ENCODE data around the gene SRCAP.

SRCAP gene

DNA sequence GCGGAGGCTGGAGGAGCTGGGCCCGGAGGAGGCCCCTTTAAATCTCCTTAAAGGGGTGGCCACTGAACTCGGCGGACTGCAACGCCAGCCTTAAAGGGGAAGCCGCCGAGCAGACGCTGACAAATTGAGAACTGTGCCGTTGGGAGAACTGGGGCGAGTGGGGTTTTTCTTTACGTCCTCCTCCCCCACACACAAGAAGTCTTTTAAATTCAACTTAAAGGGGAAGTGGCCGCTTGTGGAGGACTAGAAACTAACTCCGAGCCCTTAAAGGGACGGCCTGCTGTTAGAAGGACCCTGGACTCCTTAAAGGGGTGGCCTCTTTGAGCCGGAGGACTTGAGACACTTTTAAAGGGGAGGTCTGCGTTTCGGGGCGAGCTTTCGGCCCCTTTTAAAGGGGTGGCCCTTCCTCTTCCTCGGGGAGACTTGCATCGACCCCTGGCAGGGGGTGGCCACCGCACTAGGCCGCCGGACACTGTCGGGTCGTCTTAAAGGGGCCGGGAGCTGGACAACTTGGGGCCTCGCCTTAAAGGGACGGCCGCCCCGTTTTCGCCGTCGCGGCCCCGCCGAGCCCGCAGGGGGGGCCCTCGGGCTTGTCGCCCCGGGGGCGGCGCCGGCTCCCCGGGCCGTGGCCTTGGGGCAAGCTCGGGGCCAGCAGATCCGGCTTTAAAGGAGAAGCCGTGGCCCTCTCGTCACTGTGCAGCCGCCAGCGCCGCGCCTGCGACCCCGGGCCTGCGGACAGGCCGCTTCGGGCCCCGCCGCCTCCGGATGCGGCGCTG, 40.1 kb upstream of the SRCAP start:
- TF ChIP-seq ZNF274 (IDR thresholded peaks at IDR 0.05; ENCODE audit: low read depth, low read length) = no peak
- H3K4me3 ChIP-seq (ENCODE audit: low read length) = peak overlapping the region; percentile 63

DNA sequence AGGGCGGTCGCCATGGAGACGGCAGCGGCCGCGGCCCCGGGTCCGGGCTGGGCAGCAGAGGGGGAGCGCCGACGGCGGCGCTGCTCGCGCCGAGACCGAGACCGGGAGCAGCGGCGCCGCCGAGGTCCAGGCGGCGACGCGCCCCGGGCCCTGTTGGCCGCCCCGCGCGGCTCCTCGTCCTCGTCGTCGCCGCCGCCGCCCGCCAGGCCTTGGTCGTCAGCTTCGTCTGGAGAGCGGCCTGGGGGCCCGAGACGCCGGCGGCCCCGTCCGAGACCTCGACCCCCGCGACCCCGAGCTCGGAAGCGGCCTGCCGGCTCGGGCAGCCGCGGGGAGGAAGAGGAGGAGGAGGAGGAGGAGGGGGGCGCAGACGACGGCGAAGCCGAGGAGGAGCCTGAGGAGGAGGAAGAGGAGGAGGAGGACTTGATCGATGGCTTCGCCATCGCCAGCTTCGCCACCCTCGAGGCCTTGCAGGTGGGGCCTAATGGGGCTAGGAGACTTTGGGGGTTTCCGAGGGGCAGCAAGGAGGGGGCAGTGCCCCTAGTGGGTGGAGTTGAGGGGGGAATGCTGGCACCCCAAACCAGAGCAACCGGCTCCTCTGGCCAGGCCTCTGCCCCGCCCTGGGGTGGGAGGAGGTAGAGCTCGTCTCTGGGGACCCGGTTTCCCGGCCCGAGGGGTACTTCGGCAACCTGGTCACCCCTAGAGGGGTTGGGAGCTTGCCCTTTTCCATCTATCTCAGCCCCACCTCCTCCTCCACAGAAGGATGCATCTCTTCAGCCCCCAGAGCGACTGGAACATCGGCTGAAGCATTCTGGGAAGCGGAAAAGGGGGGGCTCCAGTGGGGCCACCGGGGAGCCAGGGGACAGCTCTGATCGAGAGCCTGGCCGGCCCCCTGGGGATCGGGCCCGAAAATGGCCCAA, 39.2 kb upstream of the SRCAP start:
- H3K4me3 ChIP-seq (ENCODE audit: low read length) = peak overlapping the region; percentile 63
- TF ChIP-seq ZNF274 (IDR thresholded peaks at IDR 0.05; ENCODE audit: low read depth, low read length) = no peak

DNA sequence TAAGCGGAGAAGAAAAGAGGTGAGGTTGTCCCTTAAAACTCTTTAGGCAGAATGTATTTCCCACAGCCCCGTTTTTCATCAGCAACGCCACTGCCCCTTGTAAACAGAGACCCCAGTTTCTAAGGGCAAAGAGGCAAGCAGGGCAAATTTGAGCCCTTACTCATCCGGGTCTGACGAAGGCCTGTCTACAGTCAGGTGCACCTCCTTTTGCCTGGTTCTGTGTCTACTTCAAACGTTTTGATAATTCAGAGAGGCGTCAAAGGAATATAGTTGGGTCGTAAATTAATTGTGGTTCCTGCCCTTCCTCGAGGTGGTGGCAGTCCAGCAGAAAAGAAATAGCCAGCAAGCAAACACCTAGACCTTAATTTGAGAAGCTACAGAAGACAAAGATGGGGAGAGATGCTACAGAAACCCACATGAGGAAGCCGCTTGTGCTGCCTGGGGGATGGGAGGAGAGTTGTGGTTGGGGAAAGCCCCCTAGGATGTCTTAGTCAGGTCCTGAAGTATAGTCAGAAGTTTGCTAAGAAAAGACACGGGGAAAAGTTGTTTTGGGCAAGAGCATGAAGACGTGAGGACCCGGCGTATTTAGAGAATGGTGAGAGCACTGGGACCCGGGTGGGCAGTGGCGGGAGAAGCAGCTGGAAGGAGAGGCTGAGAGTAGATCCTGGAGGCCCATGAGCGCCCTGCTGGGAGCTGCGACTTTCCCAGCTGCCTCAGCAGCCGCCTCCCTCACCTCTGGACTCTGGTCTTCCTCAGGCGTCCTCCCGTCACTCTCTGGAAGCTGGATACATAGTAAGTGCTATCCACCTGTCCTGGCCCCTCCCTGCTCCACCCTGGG, 38.3 kb upstream of the SRCAP start:
- peak overlapping the region; percentile 63 for H3K4me3 ChIP-seq (ENCODE audit: low read length)
- TF ChIP-seq ZNF274 (IDR thresholded peaks at IDR 0.05; ENCODE audit: low read depth, low read length) = no peak

DNA sequence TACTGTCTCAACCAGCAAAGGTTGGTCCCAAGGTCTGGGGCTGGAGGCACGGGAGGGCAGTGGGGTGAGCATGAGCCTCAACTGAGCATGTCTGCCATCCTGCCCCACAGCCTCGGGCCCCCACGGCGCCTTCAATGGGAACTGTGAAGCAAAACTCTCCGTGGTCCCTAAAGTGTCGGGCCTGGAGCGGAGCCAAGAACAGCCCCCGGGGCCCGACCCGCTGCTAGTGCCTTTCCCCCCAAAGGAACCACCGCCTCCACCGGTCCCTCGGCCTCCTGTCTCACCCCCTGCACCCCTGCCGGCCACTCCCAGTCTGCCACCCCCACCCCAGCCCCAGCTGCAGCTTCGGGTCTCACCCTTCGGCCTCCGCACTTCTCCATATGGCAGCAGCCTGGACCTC, 36.5 kb upstream of the SRCAP start:
- no peak for TF ChIP-seq ZNF274 (IDR thresholded peaks at IDR 0.05; ENCODE audit: low read depth, low read length)

DNA sequence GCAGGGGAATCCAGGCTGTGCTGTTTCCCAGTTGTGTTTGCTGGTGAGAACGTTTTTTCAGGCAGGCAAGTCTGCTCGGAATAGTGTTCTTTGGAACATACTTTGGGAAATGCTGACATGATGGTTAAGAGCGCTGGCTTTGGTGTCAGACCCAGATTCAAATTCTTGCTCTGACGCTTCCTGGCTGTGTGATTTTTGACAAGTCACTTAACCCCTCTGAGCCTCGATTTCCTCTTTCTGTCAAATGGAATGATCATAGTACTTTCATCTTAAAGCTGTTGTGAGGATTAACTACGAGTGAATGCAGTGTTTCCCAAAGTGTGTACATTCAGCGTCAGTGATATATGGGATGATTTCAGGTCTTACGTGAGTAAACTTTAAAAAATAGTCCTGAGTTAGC, 35.9 kb upstream of the SRCAP start:
- H3K4me3 ChIP-seq (ENCODE audit: low read length) = no peak overlapping the region
- TF ChIP-seq ZNF274 (IDR thresholded peaks at IDR 0.05; ENCODE audit: low read depth, low read length) = no peak

More for the DNA sequence above, 36.5 kb upstream of the SRCAP start:
- no peak overlapping the region for H3K4me3 ChIP-seq (ENCODE audit: low read length)

DNA sequence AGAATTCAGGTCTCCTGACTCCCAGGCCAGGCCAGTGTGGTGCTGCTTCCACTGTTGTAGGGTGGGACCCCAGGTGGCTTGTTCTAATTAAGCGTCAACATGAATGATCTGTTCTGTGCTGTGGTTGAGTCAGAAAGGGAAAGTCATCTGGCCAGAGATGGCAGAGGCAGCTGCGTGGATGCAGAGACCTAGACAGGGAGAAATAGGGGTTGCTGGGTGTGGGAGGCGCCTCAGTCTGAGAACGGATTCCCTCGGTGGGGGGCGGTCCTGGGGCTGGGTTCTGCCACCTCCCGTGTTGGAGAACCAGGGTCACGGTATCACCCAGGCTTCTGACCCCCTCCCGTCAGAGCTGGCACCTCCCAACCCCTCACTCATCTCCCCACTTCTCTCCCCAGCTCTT, 35.2 kb upstream of the SRCAP start:
- no peak for TF ChIP-seq ZNF274 (IDR thresholded peaks at IDR 0.05; ENCODE audit: low read depth, low read length)
- no peak overlapping the region for H3K4me3 ChIP-seq (ENCODE audit: low read length)

DNA sequence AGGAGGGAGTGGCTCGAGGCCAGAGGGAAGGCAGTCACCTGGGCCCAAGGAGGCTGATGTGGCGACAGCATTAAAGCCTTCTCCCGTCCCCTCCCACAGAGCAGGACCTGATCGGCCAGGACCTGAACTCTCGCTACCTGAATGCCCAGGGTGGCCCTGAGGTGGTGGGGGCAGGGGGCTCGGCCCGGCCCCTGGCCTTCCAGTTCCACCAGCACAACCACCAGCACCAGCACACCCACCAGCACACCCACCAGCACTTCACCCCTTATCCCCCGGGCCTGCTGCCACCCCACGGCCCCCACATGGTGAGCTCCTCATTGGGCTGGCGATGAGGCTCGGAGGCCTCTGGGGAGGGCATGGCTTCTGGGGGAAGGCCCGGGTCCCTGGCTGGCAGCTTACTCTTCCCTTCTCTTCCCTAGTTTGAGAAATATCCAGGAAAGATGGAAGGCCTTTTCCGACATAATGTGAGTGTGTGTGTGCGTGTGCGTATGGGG, 34.3 kb upstream of the SRCAP start:
- no peak for TF ChIP-seq ZNF274 (IDR thresholded peaks at IDR 0.05; ENCODE audit: low read depth, low read length)
- H3K4me3 ChIP-seq (ENCODE audit: low read length) = no peak overlapping the region

DNA sequence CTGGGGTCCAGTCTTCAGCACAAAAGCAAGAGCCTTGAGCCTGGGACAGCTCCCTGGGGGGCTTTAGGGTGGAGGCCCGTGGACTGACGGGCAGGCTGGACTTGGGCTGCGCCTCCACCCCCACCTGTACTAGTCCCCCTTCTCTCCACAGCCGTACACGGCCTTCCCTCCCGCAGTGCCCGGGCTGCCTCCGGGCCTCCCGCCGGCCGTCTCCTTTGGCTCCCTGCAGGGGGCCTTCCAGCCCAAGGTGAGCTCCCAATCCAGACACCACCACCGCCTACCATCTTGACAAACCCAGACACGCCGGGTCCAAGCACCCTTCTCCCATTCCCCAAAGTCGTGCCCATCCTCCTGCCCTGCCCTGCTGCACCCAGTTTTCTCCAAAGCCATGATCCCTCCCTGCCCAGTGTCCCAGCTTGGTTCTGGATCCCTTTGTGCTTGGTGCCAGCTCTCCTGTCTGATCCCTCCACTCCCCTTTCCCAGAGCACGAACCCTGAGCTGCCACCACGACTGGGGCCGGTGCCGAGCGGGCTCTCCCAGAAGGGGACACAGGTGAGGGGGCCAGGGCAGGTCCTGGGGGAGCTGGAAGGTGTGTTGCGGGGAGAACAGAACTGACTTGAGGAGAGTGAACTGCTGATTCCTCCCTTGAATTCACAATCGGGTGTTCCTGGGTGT, 33.7 kb upstream of the SRCAP start:
- H3K4me3 ChIP-seq (ENCODE audit: low read length) = no peak overlapping the region
- no peak for TF ChIP-seq ZNF274 (IDR thresholded peaks at IDR 0.05; ENCODE audit: low read depth, low read length)

DNA sequence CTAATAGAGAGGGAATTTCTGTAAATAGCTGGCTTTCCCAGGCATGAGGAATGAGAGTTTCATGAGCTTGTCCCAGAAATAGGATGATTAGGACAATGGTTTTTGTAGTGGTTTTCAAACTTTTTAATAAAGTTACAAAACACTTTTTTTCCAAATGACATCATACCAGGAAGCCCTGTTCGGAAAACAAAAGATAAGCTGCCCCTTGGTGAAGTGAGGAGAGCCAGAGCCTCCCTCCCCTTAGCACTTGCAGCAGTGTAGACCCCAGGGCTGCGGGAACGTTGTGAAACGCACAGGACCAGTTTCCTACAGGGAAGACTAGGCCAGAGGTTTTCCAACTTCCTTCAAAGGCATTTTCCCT, 33.2 kb upstream of the SRCAP start:
- no peak for TF ChIP-seq ZNF274 (IDR thresholded peaks at IDR 0.05; ENCODE audit: low read depth, low read length)
- H3K4me3 ChIP-seq (ENCODE audit: low read length) = no peak overlapping the region

DNA sequence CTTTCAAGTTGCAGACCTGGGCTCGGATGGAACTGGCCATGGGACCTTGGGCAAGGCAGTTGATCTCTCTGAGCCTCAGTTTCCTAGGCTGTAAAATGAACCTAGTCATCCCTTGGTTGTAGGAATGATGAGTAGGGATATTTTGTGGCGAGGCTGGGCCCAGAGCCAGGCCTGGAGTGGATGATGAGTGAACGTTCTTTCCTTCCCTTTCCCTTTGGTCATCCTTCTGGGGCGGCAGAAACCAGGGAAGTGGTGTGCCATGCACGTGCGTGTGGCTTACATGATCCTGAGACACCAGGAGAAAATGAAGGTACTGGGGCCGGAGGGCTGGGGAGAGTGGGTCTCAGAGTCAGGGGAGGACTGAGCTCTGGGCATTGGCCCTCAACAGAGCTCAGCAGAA, 32.3 kb upstream of the SRCAP start:
- no peak overlapping the region for H3K4me3 ChIP-seq (ENCODE audit: low read length)
- no peak for TF ChIP-seq ZNF274 (IDR thresholded peaks at IDR 0.05; ENCODE audit: low read depth, low read length)

DNA sequence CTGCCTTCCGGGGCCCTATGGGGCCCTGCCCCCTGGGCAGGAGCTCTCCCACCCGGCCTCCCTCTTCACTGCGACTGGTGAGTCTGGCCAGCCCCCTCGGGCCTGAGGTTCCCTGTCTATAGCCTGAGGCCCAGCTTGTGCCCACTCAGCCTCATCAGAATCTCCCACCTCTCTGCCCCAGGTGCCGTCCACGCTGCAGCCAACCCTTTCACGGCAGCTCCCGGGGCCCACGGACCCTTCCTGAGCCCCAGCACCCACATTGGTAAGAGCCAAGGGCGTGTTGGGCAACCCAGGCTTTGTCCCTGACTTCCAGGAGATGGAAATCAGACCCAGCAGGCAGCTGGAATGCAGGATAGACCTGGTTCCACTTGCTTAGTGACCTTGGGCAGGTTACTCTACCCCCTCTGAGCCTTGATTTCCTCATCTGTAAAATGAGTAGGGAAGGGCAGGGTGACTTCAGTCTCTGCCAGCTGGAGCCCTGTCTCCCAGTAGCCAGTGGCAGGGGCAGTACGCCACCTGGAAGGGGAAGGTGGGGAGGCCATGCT, 31.5 kb upstream of the SRCAP start:
- TF ChIP-seq ZNF274 (IDR thresholded peaks at IDR 0.05; ENCODE audit: low read depth, low read length) = no peak
- H3K4me3 ChIP-seq (ENCODE audit: low read length) = no peak overlapping the region

DNA sequence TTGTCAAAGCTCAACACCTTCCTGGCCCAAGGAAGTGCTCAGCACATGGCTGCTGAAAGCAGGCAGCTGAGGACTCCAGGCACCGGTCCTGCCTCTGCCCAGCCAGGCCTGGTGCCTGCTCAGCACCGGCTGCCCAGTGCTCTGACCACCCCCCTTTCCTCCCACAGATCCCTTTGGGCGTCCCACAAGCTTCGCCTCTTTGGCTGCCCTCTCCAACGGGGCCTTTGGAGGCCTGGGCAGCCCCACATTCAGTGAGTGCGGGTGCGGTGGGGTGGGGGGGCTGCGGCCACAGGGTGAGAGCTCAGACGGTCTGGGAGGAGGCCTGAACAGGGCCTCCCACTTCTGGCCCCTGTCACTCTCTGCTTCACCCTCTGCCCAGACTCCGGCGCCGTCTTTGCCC, 30.6 kb upstream of the SRCAP start:
- TF ChIP-seq ZNF274 (IDR thresholded peaks at IDR 0.05; ENCODE audit: low read depth, low read length) = no peak
- no peak overlapping the region for H3K4me3 ChIP-seq (ENCODE audit: low read length)

All from GM08714 (cell line).